Nephron (organoid): ENCODE measurements around the gene GHRH.
A peak's percentile ranks its signal among the peaks of the same experiment; 100 is the strongest.

Source experiments
- H3K27ac Mint-ChIP-seq, 3 experiments: 2 replicates each; pipeline ENCODE4 v1.8.0; 2020; ENCODE audit warnings: mixed read lengths in 3 of 3, mild to moderate bottlenecking in 2 of 3, moderate library complexity in 1 of 3
- H3K27me3 Mint-ChIP-seq: 2 replicates; pipeline ENCODE4 v1.8.0; 2021; ENCODE audit warnings: low read depth, mild to moderate bottlenecking, moderate library complexity, mixed read lengths
- H3K36me3 Mint-ChIP-seq: 2 replicates; pipeline ENCODE4 v1.8.0; 2020; ENCODE audit warnings: low read depth, mixed read lengths
- H3K4me1 Mint-ChIP-seq: 2 replicates; pipeline ENCODE4 v1.8.0; 2020; ENCODE audit warnings: mixed read lengths
- H3K4me3 Mint-ChIP-seq, 3 experiments: 2 replicates each; pipeline ENCODE4 v1.8.0; 2020; ENCODE audit warnings: mild to moderate bottlenecking in 3 of 3, mixed read lengths in 3 of 3, moderate library complexity in 2 of 3
- H3K9me3 Mint-ChIP-seq: 2 replicates; pipeline ENCODE4 v1.8.0; 2020; ENCODE audit warnings: mixed read lengths
- CTCF ChIP-seq, 3 experiments: fragments of 200-600 bp; sonication (generic); IDR thresholded peaks; one replicate each; pipeline ENCODE4 v1.5.0; 2021; ENCODE audit warnings: antibody characterized with exemption in 3 of 3; ENCODE audit not compliant: unreplicated experiment in 3 of 3

Gene GHRH

GRCh38 chr20:37240337-37241067, 21.1 kb downstream of the GHRH start:
- peaks cover 69% of the 10 kb centered on the region for H3K36me3 Mint-ChIP-seq
- peaks cover 57% of the 10 kb centered on the region for H3K4me1 Mint-ChIP-seq
- no peaks in the 10 kb centered on the region for H3K27me3 Mint-ChIP-seq
- no peak for TF ChIP-seq CTCF (IDR thresholded peaks at IDR 0.05; ENCODE audit: unreplicated experiment in 3 of 3)
- H3K4me3 Mint-ChIP-seq, result no peak overlapping the region
- peak overlapping the region in 2 of 3 experiments; percentile 47 to 86 for H3K27ac Mint-ChIP-seq
- no peaks in the 10 kb centered on the region for H3K9me3 Mint-ChIP-seq

GRCh38 chr20:37238935-37239451, 22.6 kb downstream of the GHRH start:
- Mint-ChIP-seq H3K27me3 (no peaks in the 10 kb centered on the region), H3K4me3 (peak overlapping the region in 1 of 3 experiments; percentile 60), H3K9me3 (no peaks in the 10 kb centered on the region), H3K36me3 (peaks cover 83% of the 10 kb centered on the region), H3K27ac (peak overlapping the region; percentile 55 to 86 (median 78)), H3K4me1 (peaks cover 62% of the 10 kb centered on the region)
- no peak for TF ChIP-seq CTCF (IDR thresholded peaks at IDR 0.05; ENCODE audit: unreplicated experiment in 3 of 3)

- H3K9me3 Mint-ChIP-seq, result no peaks in the 10 kb centered on the region
- H3K4me1 Mint-ChIP-seq, result peaks cover 64% of the 10 kb centered on the region
These were observed 23.2 kb downstream of the GHRH start for GRCh38 chr20:37238426-37238825.

GRCh38 chr20:37237656-37238055, 24.0 kb downstream of the GHRH start:
- H3K9me3 Mint-ChIP-seq, result no peaks in the 10 kb centered on the region
- no peak for TF ChIP-seq CTCF (IDR thresholded peaks at IDR 0.05; ENCODE audit: unreplicated experiment in 3 of 3)
- no peak overlapping the region for H3K4me3 Mint-ChIP-seq
- peak overlapping the region in 1 of 3 experiments; percentile 53 for H3K27ac Mint-ChIP-seq
- H3K27me3 Mint-ChIP-seq, result no peaks in the 10 kb centered on the region
- peaks cover 65% of the 10 kb centered on the region for H3K4me1 Mint-ChIP-seq
- H3K36me3 Mint-ChIP-seq, result peaks cover 83% of the 10 kb centered on the region

More at GRCh38 chr20:37238426-37238825, 23.2 kb downstream of the GHRH start:
- Mint-ChIP-seq H3K27ac (peak overlapping the region; percentile 61 to 86 (median 78)), H3K4me3 (peak overlapping the region in 1 of 3 experiments; percentile 60), H3K27me3 (no peaks in the 10 kb centered on the region), H3K36me3 (peaks cover 84% of the 10 kb centered on the region)
- TF ChIP-seq CTCF (IDR thresholded peaks at IDR 0.05; ENCODE audit: unreplicated experiment in 3 of 3), result no peak

- no peak for TF ChIP-seq CTCF (IDR thresholded peaks at IDR 0.05; ENCODE audit: unreplicated experiment in 3 of 3)
- no peaks in the 10 kb centered on the region for H3K27me3 Mint-ChIP-seq
- H3K4me1 Mint-ChIP-seq, result peaks cover 77% of the 10 kb centered on the region
- peaks cover 89% of the 10 kb centered on the region for H3K36me3 Mint-ChIP-seq
- H3K4me3 Mint-ChIP-seq, result peak overlapping the region in 1 of 3 experiments; percentile 25
- peak overlapping the region in 1 of 3 experiments; percentile 53 for H3K27ac Mint-ChIP-seq
- no peaks in the 10 kb centered on the region for H3K9me3 Mint-ChIP-seq
These were observed 25.2 kb downstream of the GHRH start for GRCh38 chr20:37236462-37236861.
